ENCODE measurements around the gene ARSK. TPM values are rescaled to one million over a fixed set of nuclear protein-coding genes. Genes with fewer than 3 reads are reported as not detected.

Gene ARSK
- total and polyA plus RNA-seq, 10 of the 15 experiments (the other 5 are each of a cell fraction or from before 2014, with no cell fraction given), result 1.6 to 9.5 (median 5.8) TPM

- 0 out of 2 replicates have a peak, but pooled peaks have one; percentile 14 for TF ChIP-seq NKRF (conservative IDR thresholded peaks at IDR 0.05)
- no peak for TF ChIP-seq BACH1 (IDR thresholded peaks at IDR 0.05; ENCODE audit: borderline replicate concordance)
Observed at GRCh38 chr5:95554331-95554646, 612 bp upstream of the ARSK start (continued).

- Histone ChIP-seq H3K36me3 (ENCODE audit: control insufficient read depth in 2 of 2, insufficient read depth in 2 of 2, low read length in 1 of 2) (no peaks in the 10 kb centered on the region), H2AFZ (ENCODE audit: control insufficient read depth, low read depth, low read length) (peak overlapping the region; percentile 94), H4K20me1 (ENCODE audit: control insufficient read depth, insufficient read depth) (no peaks in the 10 kb centered on the region), H3K4me1 (ENCODE audit: control insufficient read depth, insufficient read depth, low read length) (peaks cover 4% of the 10 kb centered on the region; the same call in 1 of the 2 replicates), H3K27ac (ENCODE audit: control insufficient read depth, insufficient read depth) (peak overlapping the region; percentile 80), H3K9ac (ENCODE audit: control insufficient read depth, insufficient read depth, low read length) (peak overlapping the region; percentile 71), H3K4me2 (ENCODE audit: control insufficient read depth, insufficient read depth) (peak overlapping the region; percentile 87), H3K27me3 (replicated peaks in 1 of 2; ENCODE audit: control insufficient read depth in 2 of 2, insufficient read depth in 2 of 2, low read length in 1 of 2) (no peaks in the 10 kb centered on the region), H3K9me3 (replicated peaks; ENCODE audit: control insufficient read depth, insufficient read depth, low read length) (no peaks in the 10 kb centered on the region), H3K4me3 (peak overlapping the region; percentile 87), H3K79me2 (ENCODE audit: control insufficient read depth, insufficient read depth, low read length) (peaks cover 27% of the 10 kb centered on the region)
- DNase-seq (ENCODE audit: low read depth, low spot score) (no peak), FAIRE-seq (no peak), ATAC-seq (no peak)
- in situ Hi-C loops (cut with MboI), result no loop called here
- POLR2A ChIA-PET, result interaction anchor here (0.5 to 1.0 kb wide), 2 partner anchors 12 to 22 kb away, joined by 3 to 4 read pairs; no protein-coding TSS in a partner anchor
- SMC1A ChIA-PET (ENCODE audit: uncharacterized antibody, unreplicated experiment), result no interaction called here
- CTCF ChIA-PET, result interaction anchor here (0.9 to 1.0 kb wide), 2 partner anchors 9 to 22 kb away, joined by 4 to 5 read pairs; no protein-coding TSS in a partner anchor
- no peak for TF ChIP-seq WRNIP1 (IDR thresholded peaks at IDR 0.05; ENCODE audit: borderline replicate concordance, low read depth, low read length)
- no peak for TF ChIP-seq POLR2AphosphoS2 (IDR thresholded peaks at IDR 0.05; ENCODE audit: low read depth, low read length)
- TF ChIP-seq RBBP5 (conservative IDR thresholded peaks at IDR 0.05), result no peak
- TF ChIP-seq IRF4 (IDR thresholded peaks at IDR 0.05; ENCODE audit: low read depth, low read length), result no peak
- TF ChIP-seq BCL11A (IDR thresholded peaks at IDR 0.05; ENCODE audit: low read depth, low read length), result no peak
- TF ChIP-seq SIX5 (IDR thresholded peaks at IDR 0.05; ENCODE audit: low read depth, low read length, severe bottlenecking), result no peak
- TF ChIP-seq RCOR1 (conservative IDR thresholded peaks at IDR 0.05; ENCODE audit: low read depth, low read length), result no peak
- no peak for TF ChIP-seq USF1 (IDR thresholded peaks at IDR 0.05; ENCODE audit: borderline replicate concordance, extremely low read length, insufficient read depth, low read depth, low read length)
- no peak for TF ChIP-seq MXI1 (IDR thresholded peaks at IDR 0.05; ENCODE audit: low read depth, low read length)
- TF ChIP-seq BACH1 (IDR thresholded peaks at IDR 0.05; ENCODE audit: borderline replicate concordance), result no peak
- no peak for TF ChIP-seq GATAD2B (conservative IDR thresholded peaks at IDR 0.05; ENCODE audit: low read depth)
- no peak for TF ChIP-seq CHD1 (IDR thresholded peaks at IDR 0.05; ENCODE audit: low read depth, low read length)
- TF ChIP-seq RELA (IDR thresholded peaks at IDR 0.05; ENCODE audit: borderline replicate concordance, partially characterized antibody), result no peak
- TF ChIP-seq IRF5 (IDR thresholded peaks at IDR 0.05; ENCODE audit: borderline replicate concordance), result no peak
- no peak for TF ChIP-seq STAT3 (IDR thresholded peaks at IDR 0.05; ENCODE audit: low read depth, low read length)
- no peak for TF ChIP-seq JUNB (IDR thresholded peaks at IDR 0.05)
- TF ChIP-seq CBFB (IDR thresholded peaks at IDR 0.05; ENCODE audit: low read depth), result no peak
- no peak for TF ChIP-seq ZNF24 (IDR thresholded peaks at IDR 0.05)
- TF ChIP-seq SIN3A (IDR thresholded peaks at IDR 0.05; ENCODE audit: low read depth, low read length), result no peak
- RAD21 ChIA-PET (ENCODE audit: unreplicated experiment), result interaction anchor here (0.8 to 1.6 kb wide), 5 partner anchors 12 to 474 kb away, joined by 3 to 5 read pairs (median 4); partner anchors contain the start of gene RFESD
- WGBS (ENCODE audit: insufficient coverage, insufficient replicate concordance, low lambda C conversion rate, missing lambda C conversion rate), result 2% methylated on average over 9 of the region's 9 CpGs
- intact Hi-C loops (cut with micrococcal nuclease; ENCODE audit: unreplicated experiment), result loop anchor here (1.0 to 10.0 kb wide), 3 partner anchors 62 to 289 kb away; partner anchors contain the start of gene RHOBTB3
- no TSS peak for BruUV-seq (replicated peaks)
Observed at GRCh38 chr5:95555553-95555952, 652 bp downstream of the ARSK start.

Measured in GM12878 (cell line).